SK-N-SH (cell line): ENCODE results near the gene DAB1. TPM values are rescaled to one million over a fixed set of nuclear protein-coding genes. Genes with fewer than 3 reads are reported as not detected.

ENCODE experiments used
- CTCF ChIA-PET: fragments of 300-600, 350-600 bp; formaldehyde crosslinking; extraction: SDS; loops from one replicate; lab custom pipeline; 2021; lab: Yijun Ruan, JAX
- POLR2A ChIA-PET: fragments of 350-600 bp; sonication (Branson Sonifier 250); formaldehyde crosslinking; extraction: SDS; loops from one replicate; lab custom pipeline; 2020; ENCODE audit warnings: antibody characterized with exemption, inconsistent platforms; lab: Yijun Ruan, JAX
- DNase-seq: peaks from one replicate; pipeline ENCODE4 v3.0.0; 2012
- H2AFZ ChIP-seq: fragments of 200-600 bp; sonication (generic); 2 replicates; pipeline ENCODE4 v1.8.1; 2016; ENCODE audit warnings: antibody characterized with exemption, mild to moderate bottlenecking, low read depth
- H3F3A ChIP-seq: fragments of 200-600 bp; sonication (generic); replicated peaks from 2 replicates; pipeline ENCODE3; 2016; ENCODE audit warnings: antibody characterized with exemption, mild to moderate bottlenecking; ENCODE audit not compliant: insufficient read depth
- H3K27ac ChIP-seq, 2 experiments: fragments of 200-500 bp in 1 of 2; fragments of 200-600 bp in 1 of 2; sonication (Bioruptor generic) in 1 of 2; sonication (generic), shearing (Covaris generic) in 1 of 2; 2 replicates each; pipeline versions ENCODE4 v1.5.1 to v1.6.1; 2014 to 2016; ENCODE audit warnings: low read depth in 2 of 2, inconsistent platforms in 1 of 2, low read length in 1 of 2, mild to moderate bottlenecking in 1 of 2, mixed read lengths in 1 of 2
- H3K27me3 ChIP-seq: fragments of 200-600 bp; sonication (generic), shearing (Covaris generic); 2 replicates; pipeline ENCODE4 v1.6.1; 2016; ENCODE audit warnings: mixed run types; ENCODE audit not compliant: insufficient read depth
- H3K36me3 ChIP-seq, 2 experiments: fragments of 200-500 bp in 1 of 2; fragments of 200-600 bp in 1 of 2; sonication (Bioruptor generic) in 1 of 2; sonication (generic) in 1 of 2; replicated peaks in 1 of 2; 2 replicates each; pipeline versions ENCODE3 to v1.5.1; 2014 to 2016; ENCODE audit warnings: low read length in 1 of 2, mild to moderate bottlenecking in 1 of 2; ENCODE audit not compliant: insufficient read depth in 2 of 2, control insufficient read depth in 1 of 2
- H3K4me1 ChIP-seq, 2 experiments: fragments of 200-500 bp in 1 of 2; fragments of 200-600 bp in 1 of 2; sonication (Bioruptor generic) in 1 of 2; sonication (generic), shearing (Covaris generic) in 1 of 2; 2 replicates each; pipeline versions ENCODE4 v1.5.1 to v1.6.1; 2014 to 2016; ENCODE audit warnings: low read depth in 1 of 2, low read length in 1 of 2, mixed run types in 1 of 2; ENCODE audit not compliant: insufficient read depth in 2 of 2, control insufficient read depth in 1 of 2
- H3K4me2 ChIP-seq: fragments of 200-600 bp; sonication (generic), shearing (Covaris generic); 2 replicates; pipeline ENCODE4 v1.6.1; 2017; ENCODE audit warnings: mixed run types
- H3K4me3 ChIP-seq, 2 experiments: fragments of 200-500 bp in 1 of 2; fragments of 200-600 bp in 1 of 2; sonication (Bioruptor generic) in 1 of 2; sonication (generic), shearing (Covaris generic) in 1 of 2; 2 replicates each; pipeline versions ENCODE4 v1.5.1 to v1.8.1; 2014 to 2016; ENCODE audit warnings: low read depth in 2 of 2, inconsistent platforms in 1 of 2, low read length in 1 of 2, mild to moderate bottlenecking in 1 of 2, mixed read lengths in 1 of 2, moderate library complexity in 1 of 2
- H3K79me2 ChIP-seq: fragments of 200-600 bp; sonication (generic); 2 replicates; pipeline ENCODE4 v1.8.1; 2017; ENCODE audit warnings: mild to moderate bottlenecking; ENCODE audit not compliant: insufficient read depth
- H3K9ac ChIP-seq: fragments of 200-600 bp; sonication (generic); 2 replicates; pipeline ENCODE4 v1.6.1; 2017; ENCODE audit warnings: mixed run types
- H3K9me2 ChIP-seq: fragments of 200-600 bp; sonication (generic); 2 replicates; pipeline ENCODE4 v1.6.1; 2017; ENCODE audit warnings: mixed run types
- H3K9me3 ChIP-seq: fragments of 200-600 bp; sonication (generic); 2 replicates; pipeline ENCODE4 v1.6.1; 2017; ENCODE audit warnings: mixed run types, mild to moderate bottlenecking, moderate library complexity
- H4K20me1 ChIP-seq: fragments of 200-600 bp; sonication (generic); 2 replicates; pipeline ENCODE4 v1.6.1; 2017; ENCODE audit warnings: mild to moderate bottlenecking, mixed run types; ENCODE audit not compliant: insufficient read depth
- CHD2 ChIP-seq: fragments of 150-350 bp; IDR thresholded peaks from 2 replicates; pipeline ENCODE4 v1.6.1; 2018; ENCODE audit warnings: low read length; ENCODE audit not compliant: partially characterized antibody
- ELF1 ChIP-seq: IDR thresholded peaks from 2 replicates; pipeline ENCODE4 v1.4.0; 2012
- EZH2phosphoT487 ChIP-seq: fragments of 200-600 bp; sonication (generic); IDR thresholded peaks from 2 replicates; pipeline ENCODE4 v1.6.1; 2017; ENCODE audit warnings: low read depth, mixed run types, mild to moderate bottlenecking, antibody characterized with exemption, moderate library complexity, borderline replicate concordance
- FOXJ3 ChIP-seq: sonication (generic); formaldehyde crosslinking; IDR thresholded peaks from 2 replicates; pipeline ENCODE4 v1.5.1; 2020; ENCODE audit warnings: mild to moderate bottlenecking, missing genetic modification reagents
- GATA2 ChIP-seq: sonication (generic); formaldehyde crosslinking; IDR thresholded peaks from 2 replicates; pipeline ENCODE4 v1.5.0; 2020; ENCODE audit warnings: mild to moderate bottlenecking, missing genetic modification reagents
- JUND ChIP-seq: IDR thresholded peaks from 2 replicates; pipeline ENCODE4 v1.4.0; 2012
- NFIC ChIP-seq: IDR thresholded peaks from 2 replicates; pipeline ENCODE4 v1.4.0; 2012; ENCODE audit warnings: borderline replicate concordance
- POLR2AphosphoS5 ChIP-seq: IDR thresholded peaks from 2 replicates; pipeline ENCODE4 v1.6.1; 2012; ENCODE audit warnings: low read depth, low read length
- RAD21 ChIP-seq: IDR thresholded peaks from 2 replicates; pipeline ENCODE4 v1.6.1; 2012; ENCODE audit warnings: mild to moderate bottlenecking, low read length
- RXRA ChIP-seq: IDR thresholded peaks from 2 replicates; pipeline ENCODE4 v1.4.0; 2012; ENCODE audit warnings: low read depth, mild to moderate bottlenecking, borderline replicate concordance
- TEAD4 ChIP-seq: IDR thresholded peaks from 2 replicates; pipeline ENCODE4 v1.4.0; 2012; ENCODE audit warnings: mild to moderate bottlenecking, borderline replicate concordance; ENCODE audit not compliant: insufficient read depth
- WGBS: methylation state at CpG from one replicate; pipeline ENCODE4 v1.1.6; 2017; ENCODE audit warnings: low lambda C conversion rate; 5-methylcytosine and 5-hydroxymethylcytosine counted together
- polyA plus RNA-seq, 3 experiments: library from polyadenylated mRNA; depleted of rRNA; stranded (reverse); fragments of >200 nt; gene quantifications; 2 replicates each; pipeline ENCODE4 v1.2.3, GENCODE V29; 2012
- TF ChIP-seq, protein P1 (sequence below): IDR thresholded peaks from 2 replicates; pipeline ENCODE4 v1.4.0; 2012; ENCODE audit warnings: low read depth
- TF ChIP-seq, protein P2 (sequence below): fragments of 150-350 bp; IDR thresholded peaks from 2 replicates; pipeline ENCODE4 v1.6.1; 2017; ENCODE audit warnings: antibody characterized with exemption, low read length, low read depth, borderline replicate concordance

Gene DAB1
- polyA plus RNA-seq, 1 of the 3 experiments (the other 2 are of a cell fraction), result 2.9 TPM

DNA sequence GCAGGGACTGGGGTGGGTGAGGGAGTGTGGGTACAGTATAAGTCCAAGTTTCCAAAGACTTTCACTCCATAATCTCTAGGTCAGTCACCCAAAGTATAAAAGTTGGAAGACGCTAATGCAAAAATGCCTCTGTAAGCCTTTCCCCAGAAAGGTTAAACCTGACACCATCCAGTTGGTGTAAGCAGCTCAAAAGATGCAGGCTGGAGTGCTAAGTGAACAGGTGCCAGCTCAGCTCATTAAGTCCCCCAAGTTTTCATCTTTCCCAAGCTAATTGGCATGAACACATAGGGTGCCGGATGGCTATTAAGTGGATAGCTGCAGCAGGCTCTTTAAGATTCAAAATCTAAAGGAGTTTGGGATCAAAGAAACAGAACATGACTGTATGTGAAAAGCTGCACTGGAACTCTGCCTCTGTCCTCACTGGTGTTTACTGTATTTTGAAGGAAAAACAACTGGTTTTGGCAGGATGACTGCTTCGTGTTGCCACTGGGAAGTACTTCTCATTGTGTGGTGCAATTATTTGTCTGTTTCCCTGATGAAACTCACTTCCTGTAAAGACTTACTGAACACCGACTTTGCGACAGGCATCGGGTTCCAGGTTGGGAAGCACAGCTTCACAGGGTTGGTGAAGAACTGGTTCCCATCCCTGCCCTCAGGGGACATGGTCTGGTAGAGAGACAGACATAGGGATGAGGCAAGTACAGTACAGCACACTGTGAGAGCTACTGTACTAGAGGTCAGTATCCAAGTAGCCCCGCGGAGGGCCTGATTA is 152.7 kb downstream of the DAB1 start:
- H3K27me3 ChIP-seq, result no peaks in the 10 kb centered on the region
- no peak overlapping the region for H2AFZ ChIP-seq
- no peak for DNase-seq
- ChIA-PET POLR2A (no interaction called here), CTCF (interaction anchor here (1.1 to 2.5 kb wide), 2 partner anchors 8 to 9 kb away, joined by 3 to 8 read pairs; no protein-coding TSS in a partner anchor)
- TF ChIP-seq RAD21 (no peak), NFIC (no peak)
- no peaks in the 10 kb centered on the region; a peak in 1 of 4 replicates for H3K4me1 ChIP-seq
- no peak overlapping the region for H3K27ac ChIP-seq
- WGBS, result 94% methylated on average over 6 of the region's 8 CpGs
- H3K4me2 ChIP-seq, result no peak overlapping the region
- H3K9me2 ChIP-seq, result no peaks in the 10 kb centered on the region
- no peaks in the 10 kb centered on the region for H4K20me1 ChIP-seq
- H3K4me3 ChIP-seq, result no peak overlapping the region
- H3K36me3 ChIP-seq, result no peaks in the 10 kb centered on the region
- no peak overlapping the region for H3K9ac ChIP-seq
- H3K79me2 ChIP-seq, result no peaks in the 10 kb centered on the region
- H3F3A ChIP-seq, result no peaks in the 10 kb centered on the region
- H3K9me3 ChIP-seq, result no peaks in the 10 kb centered on the region

GRCh38 chr1:57269630-57270225 is 154.1 kb downstream of the DAB1 start:
- CTCF ChIA-PET, result interaction anchor here (2.5 kb wide), 1 partner anchor 10 kb away, joined by 8 read pairs; no protein-coding TSS in a partner anchor
- Histone ChIP-seq H3K9me3 (no peaks in the 10 kb centered on the region), H3K4me2 (no peak overlapping the region), H3K36me3 (no peaks in the 10 kb centered on the region), H3K9ac (no peak overlapping the region), H3K79me2 (no peaks in the 10 kb centered on the region), H3F3A (no peaks in the 10 kb centered on the region), H3K4me1 (no peaks in the 10 kb centered on the region; a peak in 1 of 4 replicates), H2AFZ (no peak overlapping the region), H3K9me2 (no peaks in the 10 kb centered on the region), H3K27me3 (no peaks in the 10 kb centered on the region), H4K20me1 (no peaks in the 10 kb centered on the region), H3K4me3 (no peak overlapping the region)
- 57% methylated on average over 9 of the region's 10 CpGs for WGBS
- POLR2A ChIA-PET, result no interaction called here
- TF ChIP-seq GATA2 (CRISPR knock-in tag) (no peak), JUND (no peak), RXRA (no peak), EZH2phosphoT487 (no peak), FOXJ3 (CRISPR knock-in tag) (no peak), TEAD4 (no peak), POLR2AphosphoS5 (no peak), ELF1 (no peak), CHD2 (no peak)
- TF ChIP-seq, protein P1, sequence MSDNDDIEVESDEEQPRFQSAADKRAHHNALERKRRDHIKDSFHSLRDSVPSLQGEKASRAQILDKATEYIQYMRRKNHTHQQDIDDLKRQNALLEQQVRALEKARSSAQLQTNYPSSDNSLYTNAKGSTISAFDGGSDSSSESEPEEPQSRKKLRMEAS, result no peak
- TF ChIP-seq, protein P2, sequence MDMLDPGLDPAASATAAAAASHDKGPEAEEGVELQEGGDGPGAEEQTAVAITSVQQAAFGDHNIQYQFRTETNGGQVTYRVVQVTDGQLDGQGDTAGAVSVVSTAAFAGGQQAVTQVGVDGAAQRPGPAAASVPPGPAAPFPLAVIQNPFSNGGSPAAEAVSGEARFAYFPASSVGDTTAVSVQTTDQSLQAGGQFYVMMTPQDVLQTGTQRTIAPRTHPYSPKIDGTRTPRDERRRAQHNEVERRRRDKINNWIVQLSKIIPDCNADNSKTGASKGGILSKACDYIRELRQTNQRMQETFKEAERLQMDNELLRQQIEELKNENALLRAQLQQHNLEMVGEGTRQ, result no peak
- TF ChIP-seq, all 33 proteins: peak for 0
- no peak for DNase-seq
- no peak overlapping the region for H3K27ac ChIP-seq
